Fibroblast of peridontal ligament (primary cell): ENCODE measurements around the gene DNAI4.
"Not testable (repeated sequence)": the region's sequence is repeated elsewhere in the genome, so short reads cannot be mapped to it uniquely, and the experiment has no call there.

ENCODE experiments used
- DNase-seq: peaks from one replicate; pipeline ENCODE4 v3.0.0-alpha.2; 2010; ENCODE audit errors: extremely low read depth

The DNAI4 gene

DNA sequence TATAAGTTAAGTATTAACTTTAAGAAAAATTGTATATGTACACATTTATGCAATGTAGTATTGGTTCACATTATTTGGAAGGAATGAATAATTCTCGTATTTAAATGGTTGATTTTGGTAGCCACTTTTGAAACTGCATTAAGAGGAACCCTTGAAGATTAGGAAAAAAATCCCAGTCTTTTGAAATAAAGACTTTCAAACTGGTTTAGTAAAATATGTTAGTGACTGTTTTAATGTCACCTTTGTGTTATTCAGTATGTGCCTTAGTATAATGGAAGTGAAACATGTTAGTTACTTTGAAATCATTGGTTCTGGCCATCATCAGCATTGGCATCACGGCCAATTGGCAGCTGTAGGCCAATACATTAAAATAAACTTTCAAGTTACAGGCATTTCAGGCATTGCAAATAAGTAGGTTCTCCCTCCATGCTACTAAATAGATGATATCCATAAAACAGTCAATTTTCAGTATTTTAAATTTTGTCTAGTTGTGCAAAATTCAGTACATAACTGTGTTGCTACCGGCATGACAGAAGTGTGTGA is 4.6 kb upstream of the DNAI4 start:
- peak; percentile 33 for DNase-seq

DNA sequence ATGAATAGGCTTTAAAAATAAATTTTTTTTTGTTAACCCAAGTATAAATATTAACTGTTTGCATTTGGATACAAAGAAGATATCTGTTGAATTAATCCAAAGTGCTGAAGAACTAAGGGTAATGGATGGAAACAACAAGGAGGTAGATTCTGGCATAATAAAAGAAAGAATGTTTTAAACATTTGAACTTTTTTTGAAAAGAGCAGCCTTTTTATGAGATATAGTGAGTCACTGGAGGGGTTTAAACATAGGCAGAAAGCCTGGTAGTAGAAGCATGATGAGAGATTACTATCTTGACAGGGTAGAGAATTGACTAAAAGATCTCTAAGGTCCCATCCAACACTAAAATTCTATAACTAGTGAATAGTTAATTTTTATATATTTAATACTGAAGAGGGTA is 2.9 kb upstream of the DNAI4 start:
- no peak for DNase-seq

DNA sequence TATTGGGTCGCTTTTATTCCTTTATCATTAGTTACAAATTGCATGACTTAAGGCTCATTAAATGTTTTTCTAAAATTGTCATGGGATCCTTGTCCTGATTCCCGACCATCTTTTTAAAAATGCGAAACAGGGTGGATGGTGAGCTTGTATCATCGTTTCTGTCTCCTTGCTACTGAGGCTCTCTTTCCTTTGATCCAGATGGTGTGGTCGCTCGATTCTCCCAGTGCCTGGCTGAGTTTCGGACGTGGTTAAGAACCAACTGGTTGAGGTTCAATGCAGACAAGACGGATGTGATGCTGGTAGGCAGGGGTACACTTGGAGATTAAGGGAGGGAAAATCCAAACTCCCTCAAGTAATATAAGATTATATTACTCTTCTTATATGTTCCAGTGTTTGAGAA is 1.3 kb upstream of the DNAI4 start:
- peak; percentile 34 for DNase-seq

DNA sequence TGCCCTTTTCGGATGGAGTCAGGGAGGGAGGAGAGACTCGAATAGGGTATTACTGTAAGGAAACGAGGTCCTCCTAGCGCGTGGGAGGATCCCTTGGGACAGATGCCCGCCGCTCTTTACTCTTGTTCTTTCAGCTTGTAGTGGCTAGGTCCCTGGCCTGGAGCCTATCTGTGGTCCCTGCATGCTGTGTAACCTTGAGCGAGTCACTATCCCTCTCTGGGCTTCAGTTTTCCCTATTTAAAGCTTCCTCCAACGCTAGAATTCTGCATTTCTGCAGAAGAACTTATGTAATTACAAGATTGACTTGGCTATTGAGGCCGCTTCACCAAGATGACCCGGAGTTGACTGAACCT is 878 bp upstream of the DNAI4 start:
- no peak for DNase-seq

DNA sequence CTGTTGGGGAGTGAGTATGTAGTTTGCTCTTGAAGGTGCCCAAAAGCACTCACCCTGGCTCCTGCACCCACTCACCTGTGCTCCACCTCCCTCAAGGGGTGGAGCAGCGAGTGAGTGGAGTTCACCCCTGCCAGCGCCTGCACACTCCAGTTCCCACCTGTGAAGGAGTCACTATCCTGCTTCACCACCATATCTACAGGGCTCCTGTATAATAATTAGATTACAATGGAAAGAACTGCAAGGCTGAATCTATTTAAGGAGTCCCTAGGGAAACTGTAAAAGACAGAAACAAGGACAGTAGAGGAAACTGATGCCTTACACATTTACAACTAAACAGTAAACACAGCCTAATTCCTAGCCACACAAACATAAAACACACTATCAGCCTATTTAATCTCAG is 4.1 kb downstream of the DNAI4 start:
- DNase-seq: no peak

DNA sequence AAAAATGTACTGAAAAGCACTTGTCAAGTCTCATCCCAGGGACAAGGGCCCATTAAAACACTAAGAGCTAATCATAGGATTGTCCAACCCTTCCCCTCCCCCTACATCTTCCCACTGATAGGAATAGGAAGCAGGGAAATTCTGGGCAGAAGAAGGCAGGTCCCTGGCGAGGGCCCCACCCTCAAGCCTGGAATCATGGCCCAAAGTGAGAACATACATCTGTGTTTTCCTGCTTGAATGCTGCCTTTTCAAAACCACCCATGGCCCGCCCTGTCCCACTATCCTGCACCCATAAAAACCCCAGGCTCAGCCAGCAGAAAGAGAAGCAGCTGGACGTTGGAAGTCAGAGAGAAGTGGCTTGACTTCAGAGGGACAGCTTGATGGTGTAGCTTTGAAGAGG is 4.8 kb downstream of the DNAI4 start:
- DNase-seq: no peak

DNA sequence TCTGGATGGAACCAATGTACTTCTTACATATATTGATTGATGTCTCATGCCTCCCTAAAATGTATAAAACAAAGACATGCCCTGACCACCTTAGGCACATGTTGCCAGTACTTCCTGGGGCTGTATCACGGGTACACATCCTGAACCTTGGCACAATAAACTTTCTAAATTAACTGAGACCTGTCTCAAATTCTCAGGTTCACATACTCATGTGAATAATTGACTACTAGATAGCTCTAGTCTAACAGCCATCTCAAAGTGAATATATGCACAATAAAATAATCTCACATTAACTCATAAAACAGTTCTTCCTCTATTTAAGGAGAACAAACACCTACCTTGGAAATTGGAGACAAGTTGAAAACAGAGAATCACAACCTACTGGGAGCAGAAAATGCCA is 5.6 kb downstream of the DNAI4 start:
- no peak for DNase-seq

DNA sequence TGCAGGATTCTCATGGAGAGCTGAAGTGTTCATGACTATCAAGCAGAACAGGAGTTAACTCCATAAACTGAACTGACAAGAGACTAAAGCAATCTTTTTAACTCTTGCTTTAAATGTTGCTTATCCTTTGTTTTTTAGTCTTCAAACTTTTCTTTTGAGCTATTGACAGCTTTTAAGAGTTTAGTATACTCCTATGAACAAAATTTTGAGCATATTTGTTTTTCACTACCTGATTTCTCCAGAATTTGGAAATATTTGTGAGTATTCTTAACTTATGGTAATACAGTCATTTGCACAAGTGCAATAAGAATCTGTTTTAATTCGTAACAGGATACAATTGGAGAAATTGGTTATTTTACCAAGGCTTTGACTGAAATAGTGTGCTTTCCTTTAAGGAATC is 7.2 kb downstream of the DNAI4 start:
- no peak for DNase-seq

DNA sequence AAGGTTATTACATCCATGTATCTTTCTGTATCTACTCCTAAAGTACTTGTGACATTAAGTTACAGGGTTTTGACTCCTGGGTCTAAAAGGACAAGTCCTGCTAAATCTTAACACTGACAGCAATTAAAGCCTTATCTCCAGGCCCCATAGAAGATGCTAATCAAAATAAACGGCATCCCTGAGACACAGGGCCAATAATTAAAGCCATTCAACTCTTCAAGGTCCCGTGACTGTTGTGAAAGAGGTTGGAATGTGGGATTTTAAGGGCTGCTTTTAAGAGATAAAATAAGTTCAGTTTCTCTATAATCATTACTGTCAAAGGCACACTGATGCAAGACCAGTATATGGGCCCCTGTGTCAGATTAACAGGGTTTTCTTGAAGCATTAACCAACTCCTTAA is 8.3 kb downstream of the DNAI4 start:
- DNase-seq: peak; percentile 72

DNA sequence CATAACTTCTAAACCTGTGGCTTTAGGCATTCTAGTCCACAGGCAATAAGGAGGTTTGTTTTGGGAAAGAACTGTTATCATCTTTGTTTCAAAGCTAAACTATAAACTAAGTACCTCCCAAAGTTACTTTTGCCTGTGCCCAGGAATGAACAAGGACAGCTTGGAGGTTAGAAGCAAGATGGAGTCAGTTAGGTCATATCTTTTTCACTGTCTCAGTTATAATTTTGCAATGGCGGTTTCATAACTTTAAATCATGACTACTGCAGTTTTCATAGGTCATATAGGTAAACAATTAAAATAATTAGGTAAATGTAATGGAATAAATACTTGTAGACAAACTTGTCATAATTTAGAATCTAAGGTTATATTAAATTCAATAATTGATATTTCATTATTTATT is 9.5 kb downstream of the DNAI4 start:
- not testable (repeated sequence) for DNase-seq

DNA sequence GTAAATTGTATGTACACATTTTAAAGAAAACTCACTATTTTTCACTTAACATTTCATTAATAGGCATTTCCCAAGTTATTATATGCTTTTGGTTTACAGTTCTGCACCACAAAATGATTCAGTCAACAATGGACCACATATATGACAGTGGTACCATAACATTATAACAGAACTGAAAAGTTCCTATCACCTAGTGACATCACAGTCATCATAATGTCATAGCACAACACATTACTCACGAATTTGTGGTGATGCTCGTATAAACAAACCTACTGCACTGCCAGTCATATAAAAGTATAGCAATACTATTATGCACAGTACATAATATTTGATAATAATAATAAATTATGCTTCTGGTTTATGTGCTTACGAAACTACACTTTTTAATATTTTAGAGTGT is 30.9 kb downstream of the DNAI4 start:
- no peak for DNase-seq

DNA sequence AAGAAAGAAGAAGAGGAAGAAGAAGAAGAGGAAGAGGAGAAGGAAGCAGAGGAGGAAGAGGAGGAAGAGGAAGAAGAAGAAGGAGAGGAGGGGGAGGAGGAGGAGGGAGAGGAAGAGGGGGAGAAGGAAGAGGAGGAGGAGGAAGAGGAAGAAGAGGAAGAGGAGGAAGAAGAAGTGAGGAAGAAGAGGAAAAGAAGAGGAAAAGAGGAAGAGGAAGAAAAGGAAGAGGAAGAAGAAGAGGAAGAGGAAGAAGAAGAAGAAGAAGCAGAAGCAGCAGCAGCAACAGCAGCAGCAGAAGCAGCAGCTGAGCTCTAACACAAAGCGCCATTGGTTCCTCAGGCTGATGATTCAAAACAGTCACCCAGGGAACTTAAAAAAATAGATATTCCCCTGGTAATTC is 34.0 kb downstream of the DNAI4 start:
- DNase-seq: peak; percentile 12

DNA sequence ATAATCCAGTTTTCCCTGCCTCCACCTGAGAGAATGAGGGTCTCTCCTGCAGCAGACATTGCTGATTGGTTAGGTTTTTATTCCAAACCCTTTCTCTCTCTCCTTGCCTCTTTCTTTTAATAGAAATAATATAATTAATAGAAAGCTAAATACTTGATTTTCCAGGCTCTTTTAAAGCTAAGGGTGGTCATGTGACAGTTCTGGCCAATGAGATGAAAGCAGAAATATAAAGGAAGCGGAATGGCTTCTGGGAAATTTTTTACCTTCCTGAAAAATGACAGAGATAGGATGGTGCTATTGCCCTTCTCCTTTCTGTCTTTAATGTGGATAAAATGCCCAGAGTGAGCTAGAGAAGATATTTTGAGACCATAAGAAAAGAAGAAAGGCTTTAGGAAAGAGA is 35.6 kb downstream of the DNAI4 start:
- no peak for DNase-seq

DNA sequence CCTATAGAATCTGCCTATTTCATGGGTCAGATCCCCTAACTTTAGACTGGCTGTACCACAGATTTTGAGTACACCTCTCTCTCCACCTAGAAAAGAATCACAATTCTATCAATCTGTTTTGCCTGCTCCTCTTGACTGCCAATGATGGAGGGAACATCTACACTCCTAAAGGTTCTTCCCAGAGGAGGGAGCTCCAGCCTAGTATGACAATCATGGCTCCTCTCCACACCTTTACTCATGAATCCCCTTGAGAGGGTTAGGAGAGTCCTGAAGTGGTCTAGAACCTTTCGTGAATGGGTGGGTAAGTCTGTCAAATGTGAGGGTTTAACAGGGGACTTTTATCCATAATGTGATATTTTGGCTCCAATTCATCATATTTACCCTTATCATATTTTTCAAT is 48.0 kb downstream of the DNAI4 start:
- DNase-seq: no peak

DNA sequence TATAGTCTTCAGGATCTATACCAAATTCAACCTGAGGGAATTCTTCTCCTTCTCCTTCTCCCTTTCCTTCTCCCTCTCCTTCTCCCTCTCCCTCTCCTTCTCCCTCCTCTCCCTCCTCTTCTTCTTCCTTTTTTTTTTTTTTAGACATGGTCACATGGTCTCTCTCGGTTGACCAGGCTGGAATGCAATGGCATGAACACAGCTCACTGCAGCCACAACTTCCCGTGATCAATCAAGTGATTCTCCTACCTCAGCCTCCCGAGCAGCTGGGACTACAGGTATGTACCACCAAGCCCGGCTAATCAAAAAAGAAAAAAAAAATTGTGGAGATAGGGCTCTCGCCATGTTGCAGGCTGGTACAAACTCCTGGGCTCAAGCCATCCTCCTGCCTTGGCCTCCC is 51.5 kb downstream of the DNAI4 start:
- DNase-seq: no peak

DNA sequence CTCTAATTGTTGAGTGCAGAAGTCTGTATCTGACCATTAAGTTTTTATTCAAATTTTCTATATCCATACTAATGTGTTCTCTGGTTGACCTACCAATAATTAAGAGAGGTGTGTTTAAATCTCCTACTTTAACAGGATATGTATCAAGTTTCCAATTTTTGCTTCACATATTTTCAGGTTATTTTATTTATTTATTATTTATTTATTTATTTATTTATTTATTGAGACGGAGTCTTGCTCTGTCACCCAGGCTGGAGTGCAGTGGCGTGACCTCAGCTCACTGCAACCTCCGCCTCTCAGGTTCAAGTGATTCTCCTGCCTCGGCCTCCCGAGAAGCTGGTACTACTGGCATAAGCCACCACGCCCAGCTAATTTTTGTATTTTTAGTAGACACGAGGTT is 52.6 kb downstream of the DNAI4 start:
- not testable (repeated sequence) for DNase-seq

DNA sequence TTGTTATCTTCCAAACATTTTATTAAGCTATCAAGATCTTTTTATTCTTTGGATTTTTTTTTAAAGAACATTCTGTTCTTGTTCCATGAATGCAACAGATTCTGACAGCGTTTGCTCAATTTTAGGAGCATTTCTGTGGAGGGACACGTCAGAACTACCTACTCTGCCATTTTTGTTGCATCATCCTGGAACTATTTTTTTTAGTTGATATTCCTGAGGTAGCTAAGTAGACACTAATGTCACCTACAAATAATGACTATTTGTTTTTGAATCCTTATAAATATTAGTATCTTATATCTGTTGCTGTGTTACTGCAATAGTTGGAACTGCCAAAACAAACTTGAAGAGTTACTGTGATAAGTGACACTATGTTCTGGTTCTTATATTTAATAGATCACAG is 57.2 kb downstream of the DNAI4 start:
- no peak for DNase-seq

DNA sequence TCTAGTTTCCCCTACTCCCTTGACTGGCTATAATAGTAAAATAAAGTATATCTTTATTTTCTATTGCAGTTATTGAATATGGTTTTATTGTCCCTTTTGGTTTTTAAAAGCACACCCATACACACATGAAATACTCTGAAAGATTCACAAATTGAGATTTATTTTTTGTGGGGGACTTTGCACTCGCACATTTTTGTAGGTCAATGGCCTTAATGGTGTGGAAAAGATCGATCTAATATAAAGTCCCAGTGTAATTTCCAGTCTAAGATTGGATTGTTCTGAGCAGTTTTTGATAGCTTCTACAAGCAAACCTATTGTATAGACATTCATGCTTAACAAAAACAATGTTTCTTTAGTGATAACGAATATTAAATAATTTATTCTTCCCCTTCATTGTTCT is 64.1 kb downstream of the DNAI4 start:
- DNase-seq: no peak

DNA sequence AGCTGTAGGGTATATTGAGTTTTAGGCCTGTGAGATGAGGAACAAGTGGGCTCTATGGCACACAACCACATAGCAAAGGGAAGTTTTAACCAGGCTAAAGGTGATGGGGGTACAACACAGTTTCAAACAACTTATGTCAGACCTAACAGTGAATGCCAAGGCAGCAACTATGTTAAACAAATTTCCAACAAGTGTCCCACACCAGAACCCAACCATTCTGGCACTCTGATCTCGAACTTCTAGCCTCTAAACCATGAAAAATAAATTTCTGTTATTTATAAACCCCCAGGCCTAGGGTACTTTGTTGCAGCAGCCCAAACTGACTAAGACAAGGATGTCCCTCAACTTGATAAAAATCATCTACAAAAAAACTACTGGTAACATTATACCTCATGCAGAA is 71.3 kb downstream of the DNAI4 start:
- DNase-seq: no peak

DNA sequence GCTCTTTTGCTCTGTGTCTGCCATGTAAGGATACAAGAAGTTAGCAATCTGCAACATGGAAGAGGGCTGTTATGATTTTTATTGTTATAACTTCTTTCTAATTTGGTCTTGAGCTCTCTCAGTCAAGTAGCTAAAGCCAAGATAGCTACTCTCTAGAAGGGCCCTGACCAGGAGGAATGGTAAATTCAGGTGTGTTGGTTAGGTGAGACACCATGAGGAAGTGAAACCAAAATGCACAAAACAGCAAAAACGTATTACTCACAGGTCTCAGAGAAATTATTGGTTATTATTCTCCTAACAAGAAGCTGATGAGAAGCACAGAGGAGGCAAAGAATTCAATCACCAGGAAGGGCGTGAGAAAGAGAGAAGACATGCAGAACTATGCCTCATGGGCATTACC is 71.8 kb downstream of the DNAI4 start:
- DNase-seq: no peak

DNA sequence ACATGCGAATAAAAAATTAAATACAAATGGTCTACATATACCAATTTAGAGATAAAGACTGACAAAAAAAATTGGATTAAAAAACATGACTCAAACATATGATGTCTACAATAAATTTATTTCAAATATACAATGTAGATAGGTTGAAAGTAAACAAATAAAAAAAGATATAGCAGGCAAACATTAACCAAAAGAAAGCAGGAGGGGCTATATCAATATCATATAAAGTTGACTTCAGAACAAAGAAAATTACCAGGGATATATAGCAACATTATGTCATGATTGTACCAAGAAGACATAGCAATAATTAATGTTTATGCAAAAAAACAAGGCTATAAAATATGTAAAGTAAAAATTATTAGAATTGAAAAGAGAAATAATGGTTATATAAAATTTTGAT is 73.7 kb downstream of the DNAI4 start:
- DNase-seq: no peak

DNA sequence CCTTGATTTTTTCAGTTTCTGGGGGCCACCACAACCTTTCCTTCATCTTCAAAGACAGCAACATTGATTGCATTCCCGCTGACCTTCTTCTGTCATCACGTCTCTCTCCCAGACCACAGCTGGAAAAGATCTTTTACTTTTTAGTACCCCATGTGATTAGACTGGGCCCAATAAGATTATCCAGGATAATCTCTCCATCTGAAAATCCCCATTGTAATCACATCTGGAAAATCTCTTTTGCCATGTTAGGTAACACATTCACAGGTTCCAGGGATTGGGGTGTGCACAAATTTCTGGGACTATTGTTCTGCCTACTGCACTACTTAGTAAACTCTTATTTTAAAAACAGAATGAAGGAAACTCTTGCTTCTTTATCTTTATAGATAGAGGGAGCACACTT is 76.5 kb downstream of the DNAI4 start:
- no peak for DNase-seq

DNA sequence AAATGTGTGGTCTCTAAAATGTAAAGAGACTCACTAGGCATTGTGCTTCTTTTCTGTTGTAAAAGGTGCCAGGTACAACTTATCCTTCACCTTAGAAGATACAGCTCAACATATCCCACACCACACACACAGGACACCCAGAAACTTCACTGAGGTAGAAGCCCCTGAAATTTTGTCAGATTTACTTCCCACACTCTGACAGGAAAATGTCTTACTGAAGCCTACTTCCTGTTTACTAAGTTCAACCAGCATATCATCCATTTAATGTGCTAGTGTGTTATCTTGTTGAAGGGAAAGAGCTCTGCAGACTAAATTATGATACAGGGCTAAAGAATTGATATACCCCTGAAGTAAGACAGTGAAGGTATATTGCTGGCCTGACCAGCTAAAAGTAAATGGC is 83.7 kb downstream of the DNAI4 start:
- no peak for DNase-seq

DNA sequence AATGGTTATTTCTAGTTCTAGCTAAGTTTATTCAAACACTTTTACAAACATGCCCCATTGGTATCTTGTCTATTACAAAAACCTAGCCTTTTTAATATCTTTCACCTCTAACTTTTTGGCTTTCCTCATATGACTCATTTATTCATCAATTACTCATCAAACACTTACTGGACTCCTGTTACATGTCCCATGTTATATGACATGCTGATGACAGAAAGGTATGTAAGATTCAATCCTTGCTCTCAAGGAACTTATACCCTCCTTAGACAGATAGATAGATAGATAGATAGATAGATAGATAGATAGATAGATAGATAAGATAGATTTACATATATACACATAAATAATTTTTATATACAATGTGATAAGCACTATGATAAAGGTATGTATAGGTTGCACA is 89.7 kb downstream of the DNAI4 start:
- DNase-seq: no peak

DNA sequence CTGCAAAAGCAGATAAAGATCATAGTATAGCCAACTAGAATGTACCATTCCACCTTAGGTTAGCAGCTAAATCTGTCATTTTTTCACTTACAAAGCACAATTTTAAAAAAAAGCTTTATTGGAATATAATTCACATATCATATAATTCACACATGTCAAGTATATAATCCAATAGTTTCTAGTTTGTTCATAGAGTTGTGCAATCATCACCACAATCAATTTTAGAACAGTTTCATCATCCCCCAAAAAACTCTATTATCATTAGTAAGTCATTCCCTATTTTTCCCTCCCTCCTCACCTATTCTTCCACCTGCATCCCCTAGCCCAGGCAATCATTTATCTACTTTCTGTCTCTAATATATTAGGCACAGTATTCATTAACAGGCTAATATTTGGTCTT is 91.5 kb downstream of the DNAI4 start:
- peak; percentile 11 for DNase-seq
